ENCODE measurements around the gene RXYLT1.

GRCh38 chr12:63770375-63770774 is 9.3 kb upstream of the RXYLT1 start:
- TF ChIP-seq TAF1 (IDR thresholded peaks at IDR 0.05; ENCODE audit: borderline replicate concordance, insufficient read depth, low read length) = no peak
- no peak for TF ChIP-seq POLR2AphosphoS5 (IDR thresholded peaks at IDR 0.05; ENCODE audit: low read depth, low read length)
- TF ChIP-seq REST (IDR thresholded peaks at IDR 0.05; ENCODE audit: insufficient read depth in 1 of 2, low read depth in 2 of 2, low read length in 2 of 2) = no peak
- no peak for TF ChIP-seq FOXP2 (optimal IDR thresholded peaks at IDR 0.05; ENCODE audit: borderline replicate concordance, extremely low read depth, extremely low read length, insufficient read depth)

Data from PFSK-1 (cell line).